Heart left ventricle (tissue), 16 donors: ENCODE data around the gene TSPAN32. TPM values are rescaled to one million over a fixed set of nuclear protein-coding genes. Genes with fewer than 3 reads are reported as not detected.
A peak's percentile ranks its signal among the peaks of the same experiment; 100 is the strongest.

Experiments used
- ATAC-seq, 4 donors: fragments of 200-7000 bp; cut with Tn5 transposase; one replicate each; pipeline ENCODE4 v1.9.1; 2020 to 2022; ENCODE audit warnings: moderate library complexity in 4 of 4, mild to moderate bottlenecking in 3 of 4, moderate number of reproducible peaks in 1 of 4
- DNase-seq, 5 donors: peaks; one replicate each; pipeline ENCODE4 v3.0.0-alpha.2; 2020
- H3K27ac ChIP-seq, 12 donors: fragments of 200-600 bp; sonication (generic) in 4 of 12; one replicate each; pipeline versions ENCODE4 v1.5.0 to v1.8.0; 2016 to 2022; ENCODE audit warnings: mild to moderate bottlenecking in 2 of 12
- H3K27me3 ChIP-seq, 9 donors: fragments of 200-600 bp; sonication (generic) in 2 of 9; one replicate each; pipeline versions ENCODE4 v1.5.1 to v1.8.0; 2016 to 2022; ENCODE audit warnings: mild to moderate bottlenecking in 3 of 9
- H3K36me3 ChIP-seq, 9 donors: fragments of 200-600 bp; sonication (generic) in 2 of 9; one replicate each; pipeline versions ENCODE4 v1.5.0 to v1.8.0; 2018 to 2022; ENCODE audit warnings: mild to moderate bottlenecking in 2 of 9
- H3K4me1 ChIP-seq, 12 donors: fragments of 200-600 bp; sonication (generic) in 4 of 12; one replicate each; pipeline versions ENCODE4 v1.5.0 to v1.8.0; 2016 to 2022; ENCODE audit warnings: mild to moderate bottlenecking in 3 of 12
- H3K4me3 ChIP-seq, 12 donors: fragments of 200-600 bp; sonication (generic) in 4 of 12; one replicate each; pipeline versions ENCODE4 v1.5.0 to v1.8.0; 2017 to 2022; ENCODE audit warnings: mild to moderate bottlenecking in 9 of 12, moderate library complexity in 4 of 12
- H3K9me3 ChIP-seq, 12 donors: fragments of 200-600 bp; sonication (generic) in 4 of 12; one replicate each; pipeline versions ENCODE4 v1.5.0 to v1.8.0; 2016 to 2022; ENCODE audit warnings: mild to moderate bottlenecking in 1 of 12
- CTCF ChIP-seq, 12 donors: fragments of 200-600 bp; sonication (generic) in 4 of 12; IDR thresholded peaks; one replicate each; pipeline versions ENCODE4 v1.5.0 to v1.8.0; 2018 to 2022; ENCODE audit warnings: antibody characterized with exemption in 12 of 12, mild to moderate bottlenecking in 5 of 12
- POLR2A ChIP-seq, 2 donors: fragments of 450-650 bp; IDR thresholded peaks; one replicate each; pipeline ENCODE4 v1.6.1; 2017; ENCODE audit warnings: antibody characterized with exemption in 2 of 2, mild to moderate bottlenecking in 2 of 2, moderate library complexity in 2 of 2
- WGBS, 4 donors: extraction: QIAGEN DNeasy Blood & Tissue Kit in 2 of 4; methylation state at CpG; one replicate each; pipeline versions ENCODE4 v1.1.5 to v1.1.7; 2013 to 2018; 5-methylcytosine and 5-hydroxymethylcytosine counted together
- intact Hi-C, 10 donors: fragments of 100-400 bp; cut with DNase I; formaldehyde crosslinking; loops; one replicate each; pipeline versions ENCODE4 v1.11.1 to v1.14.2; 2022
- polyA plus RNA-seq, 2 donors: library from polyadenylated mRNA; stranded (reverse); fragments of 200-250 nt; gene quantifications; one replicate each; pipeline ENCODE4 v1.2.3, GENCODE V29; 2013
- total RNA-seq, 9 donors: library from RNA; depleted of rRNA in 2 of 9; stranded (reverse); fragments of >200 nt in 2 of 9; fragmentation: NEBNext Ultra II Directional in 3 of 9; extraction: Animal tissue kit (Norgen Biotek cat#: 25700) in 3 of 9; gene quantifications; one replicate each; pipeline versions ENCODE4 v1.1.0 to v1.2.4, GENCODE V29; 2016 to 2023
- donor health status: ischemic (EF 13 %, LVEDD 7.1; RV severe dilation, severe dysfunction).
- donor health status: healthy with polysubstance abuse.
- donor health status: DM: no; HTN: yes; CAD: no.
- donor health status: DM: no; HTN: no; CAD: no.
- donor health status: ischemic (EF 25% LVEDD 6.9; RV normal size, moderate dysfunction).
- donor health status: ischemic (EF 25% LVEDD 5.7; RV mildly dilated, moderate dysfunction).
- donor health status: healthy.
- donor health status: DM: yes; HTN: yes; CAD: no.
- donor health status: ischemic (EF 35%, LVEDD 5.7; RV mildly dilated, moderate dysfunction).
- donor health status: nonischemic (EF 11% LVEDD 7.7; RV severe dilation, severe dysfunction).
- donor health status: DM: yes; HTN: yes; CAD: no.
- donor health status: PGD.
- donor health status: ischemic (EF 29% LVEDD 5.4; RV normal size, mild dysfunction).
- donor health status: nonischemic (EF 23%, LVEDD 6.1; RV moderate dilation, normal function).

TSPAN32 gene
- total and polyA plus RNA-seq, 11 donors = 3.5 to 29.5 (median 18.0) TPM

- no peak overlapping the region for H3K4me3 ChIP-seq
- H3K27me3 ChIP-seq = no peaks in the 10 kb centered on the region
- no peaks in the 10 kb centered on the region for H3K36me3 ChIP-seq
- ATAC-seq (no peak), DNase-seq (peak in 2 of 5 donors; percentile 15 to 42)
- intact Hi-C loops = no loop called here
- peaks cover 0 to 11% (median 0%) of the 10 kb centered on the region in 12 donors for H3K9me3 ChIP-seq
- H3K4me1 ChIP-seq = peaks cover 0 to 34% (median 23%) of the 10 kb centered on the region in 12 donors
- no peak overlapping the region for H3K27ac ChIP-seq
- 94 to 96% (median 95%) methylated on average over 15 to 17 of the region's 17 CpGs for WGBS, 4 donors
- TF ChIP-seq POLR2A (IDR thresholded peaks at IDR 0.05) = no peak
Measured at GRCh38 chr11:2317354-2318050, 15.7 kb downstream of the TSPAN32 start.

- H3K4me3 ChIP-seq = no peak overlapping the region
- intact Hi-C loops = no loop called here
- no peaks in the 10 kb centered on the region for H3K27me3 ChIP-seq
- 89 to 91% (median 90%) methylated on average over 4 of the region's 4 CpGs for WGBS, 4 donors
- no peak overlapping the region for H3K27ac ChIP-seq
- TF ChIP-seq POLR2A (IDR thresholded peaks at IDR 0.05) = no peak
- TF ChIP-seq CTCF (IDR thresholded peaks at IDR 0.05) = no peak
- DNase-seq (no peak), ATAC-seq (no peak)
- peaks cover 0 to 30% (median 21%) of the 10 kb centered on the region in 12 donors for H3K4me1 ChIP-seq
- peaks cover 0 to 15% (median 0%) of the 10 kb centered on the region in 12 donors for H3K9me3 ChIP-seq
- no peaks in the 10 kb centered on the region for H3K36me3 ChIP-seq
Measured at GRCh38 chr11:2318123-2318522, 16.3 kb downstream of the TSPAN32 start.

GRCh38 chr11:2318707-2319106, 16.9 kb downstream of the TSPAN32 start:
- 91 to 96% (median 95%) methylated on average over 7 of the region's 7 CpGs for WGBS, 4 donors
- intact Hi-C loops = no loop called here
- Histone ChIP-seq H3K9me3 (peaks cover 0 to 17% (median 0%) of the 10 kb centered on the region in 12 donors), H3K27me3 (no peaks in the 10 kb centered on the region), H3K4me1 (peaks cover 0 to 24% (median 19%) of the 10 kb centered on the region in 12 donors), H3K4me3 (no peak overlapping the region), H3K27ac (no peak overlapping the region), H3K36me3 (no peaks in the 10 kb centered on the region)
- DNase-seq (no peak), ATAC-seq (no peak)
- no peak for TF ChIP-seq CTCF (IDR thresholded peaks at IDR 0.05)
- TF ChIP-seq POLR2A (IDR thresholded peaks at IDR 0.05) = no peak

GRCh38 chr11:2319791-2320472, 18.1 kb downstream of the TSPAN32 start:
- Histone ChIP-seq H3K9me3 (peaks cover 0 to 17% (median 0%) of the 10 kb centered on the region in 12 donors), H3K36me3 (no peaks in the 10 kb centered on the region), H3K4me3 (no peak overlapping the region), H3K27me3 (no peaks in the 10 kb centered on the region), H3K4me1 (peaks cover 0 to 12% (median 7%) of the 10 kb centered on the region in 12 donors), H3K27ac (no peak overlapping the region)
- no peak for ATAC-seq
- 73 to 80% (median 77%) methylated on average over 10 of the region's 10 CpGs for WGBS, 4 donors
- TF ChIP-seq POLR2A (IDR thresholded peaks at IDR 0.05) (no peak), CTCF (IDR thresholded peaks at IDR 0.05) (no peak)
- no peak for DNase-seq
- intact Hi-C loops = no loop called here
